ENCODE data around the gene ICAM4.
"Not testable (repeated sequence)": the region's sequence is repeated elsewhere in the genome, so short reads cannot be mapped to it uniquely, and the experiment has no call there.

ICAM4 gene

GRCh38 chr19:10328558-10329429, 42.0 kb downstream of the ICAM4 start:
- H3K4me3 ChIP-seq (ENCODE audit: low read length): no peak overlapping the region
- no peak for TF ChIP-seq ZNF274 (IDR thresholded peaks at IDR 0.05; ENCODE audit: low read depth, low read length)

- H3K4me3 ChIP-seq (ENCODE audit: low read length): no peak overlapping the region
- no peak for TF ChIP-seq ZNF274 (IDR thresholded peaks at IDR 0.05; ENCODE audit: low read depth, low read length)
These were observed 42.8 kb downstream of the ICAM4 start for GRCh38 chr19:10329555-10329954.

- no peak for TF ChIP-seq ZNF274 (IDR thresholded peaks at IDR 0.05; ENCODE audit: low read depth, low read length)
- peak overlapping the region; percentile 75 for H3K4me3 ChIP-seq (ENCODE audit: low read length)
These were observed 45.6 kb downstream of the ICAM4 start for GRCh38 chr19:10332158-10332964.

DNA sequence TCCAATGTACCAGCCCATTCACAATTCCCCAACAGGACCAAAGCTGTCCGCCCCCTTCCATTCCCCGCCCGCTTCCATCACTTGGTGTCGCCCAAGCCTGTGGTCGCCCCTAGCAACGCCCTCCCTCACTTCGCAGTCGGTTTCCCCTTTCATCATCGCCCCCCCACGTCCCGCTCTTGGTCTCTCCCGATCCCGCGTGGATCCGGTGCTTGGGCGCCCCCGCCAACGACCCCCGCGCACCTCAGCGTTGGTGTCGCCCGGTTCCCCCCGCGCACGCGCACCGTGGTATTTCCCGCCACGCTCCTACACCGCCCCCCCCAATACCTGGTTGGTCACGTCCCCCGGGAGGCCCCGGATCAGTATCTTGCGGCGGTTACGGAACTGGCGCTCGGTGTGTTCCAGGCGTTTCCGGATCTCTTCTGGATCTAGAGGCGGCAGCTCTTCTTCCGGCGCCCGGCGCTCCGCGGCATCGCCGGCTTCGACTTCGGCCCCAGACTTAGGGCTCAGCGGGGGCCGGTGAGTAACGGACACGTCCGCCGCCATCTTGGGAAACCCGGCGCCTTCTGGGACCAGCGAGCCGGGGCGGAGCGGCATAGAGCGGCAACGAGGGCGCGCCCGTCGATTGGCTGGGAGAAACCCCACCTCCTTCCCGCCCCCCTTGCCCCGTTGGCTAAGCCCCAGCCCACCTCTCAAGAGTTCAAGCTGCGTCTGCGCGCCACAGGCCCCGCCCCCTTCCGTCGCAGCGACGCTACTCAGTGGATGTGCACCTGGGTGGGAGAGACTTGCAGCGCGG, 46.4 kb downstream of the ICAM4 start, which contains the start of gene RAVER1:
TSS of gene RAVER1 (minus strand) at position 565 of the 793 bp plus-strand sequence. CDS start at position 543, 22 bp downstream.
- H3K4me3 ChIP-seq (ENCODE audit: low read length): peak within 1 kb of the TSS; percentile 75
- TF ChIP-seq ZNF274 (IDR thresholded peaks at IDR 0.05; ENCODE audit: low read depth, low read length): no peak

- no peak for TF ChIP-seq ZNF274 (IDR thresholded peaks at IDR 0.05; ENCODE audit: low read depth, low read length)
- H3K4me3 ChIP-seq (ENCODE audit: low read length): peak overlapping the region; percentile 63; the same call in 1 of the 2 replicates
These were observed 47.2 kb downstream of the ICAM4 start for GRCh38 chr19:10333758-10334587.

- H3K4me3 ChIP-seq (ENCODE audit: low read length): no peak overlapping the region
- no peak for TF ChIP-seq ZNF274 (IDR thresholded peaks at IDR 0.05; ENCODE audit: low read depth, low read length)
These were observed 48.0 kb downstream of the ICAM4 start for GRCh38 chr19:10334588-10335351.

GRCh38 chr19:10335352-10335985, 48.7 kb downstream of the ICAM4 start:
- no peak overlapping the region for H3K4me3 ChIP-seq (ENCODE audit: low read length)
- TF ChIP-seq ZNF274 (IDR thresholded peaks at IDR 0.05; ENCODE audit: low read depth, low read length): no peak

- not testable (repeated sequence) for H3K4me3 ChIP-seq (ENCODE audit: low read length)
These were observed 50.0 kb downstream of the ICAM4 start for GRCh38 chr19:10336725-10337124.
